G401 (cell line): ENCODE measurements around the gene EID2. TPM values are rescaled to one million over a fixed set of nuclear protein-coding genes. Genes with fewer than 3 reads are reported as not detected.

Source experiments
- total RNA-seq: library from RNA; depleted of rRNA; stranded (reverse); fragments of >200 nt; shearing (Covaris generic); gene quantifications from 2 replicates; pipeline ENCODE4 v1.2.3, GENCODE V29; 2014; rRNA removed

EID2 gene
- total RNA-seq, 1 experiment from 2014 or later = 19.9 TPM

Other genes starting within 250 kb of the EID2 start
- gene IFNL1, start 243.8 kb downstream of the EID2 start, total RNA-seq = not detected in 2 replicates
- 2.5 and 3.2 TPM in 2 replicates for gene LRFN1, start 219.3 kb downstream of the EID2 start, total RNA-seq
- not detected in 2 replicates for gene GMFG, start 204.1 kb downstream of the EID2 start, total RNA-seq
- gene SAMD4B, start 197.7 kb downstream of the EID2 start, total RNA-seq = 44.2 and 64.2 TPM in 2 replicates
- gene PAF1, start 149.1 kb downstream of the EID2 start, total RNA-seq = 54.0 and 61.7 TPM in 2 replicates
- 35.9 and 71.8 TPM in 2 replicates for gene MED29, start 148.8 kb downstream of the EID2 start, total RNA-seq
- 1.1 and 1.9 TPM in 2 replicates for gene ZFP36, start 133.3 kb downstream of the EID2 start, total RNA-seq
- 18.3 and 21.3 TPM in 2 replicates for gene PLEKHG2, start 127.5 kb downstream of the EID2 start, total RNA-seq
- 167 and 180 TPM in 2 replicates for gene RPS16, start 104.2 kb downstream of the EID2 start, total RNA-seq
- gene SUPT5H, start 94.6 kb downstream of the EID2 start, total RNA-seq = 84.8 and 92.4 TPM in 2 replicates
- 159 and 162 TPM in 2 replicates for gene TIMM50, start 59.3 kb downstream of the EID2 start, total RNA-seq
- 12.4 and 15.6 TPM in 2 replicates for gene DLL3, start 41.2 kb downstream of the EID2 start, total RNA-seq
- 4.1 and 27.2 TPM in 2 replicates for gene SELENOV, start 25.0 kb downstream of the EID2 start, total RNA-seq
- gene EID2B, start 7.3 kb downstream of the EID2 start, total RNA-seq = 5.3 and 15.5 TPM in 2 replicates
- not detected in 2 replicates for gene LGALS13, start 62.4 kb upstream of the EID2 start, total RNA-seq
- not detected in 2 replicates for gene LGALS16, start 115.8 kb upstream of the EID2 start, total RNA-seq
- gene LGALS14, start 164.3 kb upstream of the EID2 start, total RNA-seq = not detected in 2 replicates
- not detected in 2 replicates for gene CLC, start 197.9 kb upstream of the EID2 start, total RNA-seq
- gene LEUTX, start 238.7 kb upstream of the EID2 start, total RNA-seq = 0.74 TPM in 1 of 2 replicates, not detected in the other